GM18868 (cell line): ENCODE data around the gene CHN2.
"Not testable (repeated sequence)": the region's sequence is repeated elsewhere in the genome, so short reads cannot be mapped to it uniquely, and the experiment has no call there.

Source experiments
- ATAC-seq: cut with Tn5 transposase; IDR thresholded peaks from one replicate; pipeline ENCODE4 v1.9.1; 2021; ENCODE audit warnings: mild to moderate bottlenecking, moderate library complexity; ENCODE audit not compliant: unreplicated experiment

Gene CHN2

GRCh38 chr7:29255199-29255878 lies 60.8 kb downstream of the CHN2 start:
- ATAC-seq = no peak

GRCh38 chr7:29255906-29256692 lies 61.5 kb downstream of the CHN2 start:
- no peak for ATAC-seq

GRCh38 chr7:29256693-29257002 lies 62.1 kb downstream of the CHN2 start:
- ATAC-seq = no peak

- no peak for ATAC-seq
Measured at GRCh38 chr7:29258951-29259350, 64.4 kb downstream of the CHN2 start.

GRCh38 chr7:29262191-29262917 lies 67.8 kb downstream of the CHN2 start:
- no peak for ATAC-seq

- not testable (repeated sequence) for ATAC-seq
Measured at GRCh38 chr7:29263601-29264207, 69.1 kb downstream of the CHN2 start.

GRCh38 chr7:29265208-29265923 lies 70.8 kb downstream of the CHN2 start:
- no peak for ATAC-seq

- ATAC-seq = no peak
Measured at GRCh38 chr7:29269935-29270334, 75.4 kb downstream of the CHN2 start.

GRCh38 chr7:29270594-29271318 lies 76.2 kb downstream of the CHN2 start:
- ATAC-seq = no peak

- ATAC-seq = no peak
Measured at GRCh38 chr7:29271319-29271658, 76.7 kb downstream of the CHN2 start.

GRCh38 chr7:29272057-29272456 lies 77.5 kb downstream of the CHN2 start:
- no peak for ATAC-seq

GRCh38 chr7:29274146-29275017 lies 79.8 kb downstream of the CHN2 start:
- no peak for ATAC-seq

- no peak for ATAC-seq
Measured at GRCh38 chr7:29275018-29275318, 80.4 kb downstream of the CHN2 start.

GRCh38 chr7:29275493-29275892 lies 80.9 kb downstream of the CHN2 start:
- ATAC-seq = no peak

GRCh38 chr7:29276199-29276598 lies 81.6 kb downstream of the CHN2 start:
- ATAC-seq = no peak

- no peak for ATAC-seq
Measured at GRCh38 chr7:29276806-29277205, 82.2 kb downstream of the CHN2 start.

GRCh38 chr7:29277436-29278215 lies 83.1 kb downstream of the CHN2 start:
- ATAC-seq = no peak

GRCh38 chr7:29278337-29279069 lies 83.9 kb downstream of the CHN2 start:
- no peak for ATAC-seq
